ENCODE data around the gene ALDH9A1.
"Not testable (repeated sequence)": the region's sequence is repeated elsewhere in the genome, so short reads cannot be mapped to it uniquely, and the experiment has no call there.

Gene ALDH9A1

DNA sequence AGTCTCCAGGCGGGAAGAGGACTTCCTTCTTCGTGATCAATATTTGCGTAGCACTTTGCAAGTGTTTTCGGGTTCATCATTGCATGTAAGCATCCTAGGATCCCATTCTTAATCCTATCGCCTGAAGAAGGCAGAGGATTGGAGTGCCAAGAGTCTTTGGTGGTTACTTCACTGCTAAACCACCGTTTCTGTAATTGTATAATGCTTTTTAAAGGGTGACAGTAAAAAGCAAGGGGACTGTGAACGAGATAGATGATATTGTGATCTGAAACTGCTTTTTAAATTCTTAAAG lies 345 bp upstream of the ALDH9A1 start:
- no peak for DNase-seq (ENCODE audit: low read depth, low spot score)

DNA sequence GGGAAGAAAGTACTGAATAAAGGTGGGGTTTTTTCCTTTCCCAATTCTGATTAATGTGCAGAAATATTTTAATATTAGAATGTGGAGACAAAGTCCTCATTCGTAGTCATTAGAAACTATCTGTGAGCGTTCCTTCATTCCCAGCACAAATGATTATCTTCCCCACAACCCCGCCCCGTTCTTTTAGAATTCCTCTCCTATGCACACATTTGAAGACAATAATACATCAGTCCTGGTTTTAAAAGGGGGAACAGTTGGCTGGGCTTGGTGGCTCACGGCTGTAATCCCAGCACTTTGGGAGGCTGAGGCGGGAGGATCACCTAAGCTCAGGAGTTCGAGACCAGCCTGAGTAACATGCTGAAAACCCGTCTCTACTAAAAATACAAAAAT lies 876 bp downstream of the ALDH9A1 start:
- Histone ChIP-seq H3K4me3 (peak overlapping the region; percentile 100), H3K27ac (peak overlapping the region; percentile 95), H3K9ac (ENCODE audit: insufficient read length) (peak overlapping the region; percentile 82), H3K9me3 (ENCODE audit: low read depth, low read length) (no peaks in the 10 kb centered on the region), H3K36me3 (ENCODE audit: insufficient read depth, low read length) (peaks cover 12% of the 10 kb centered on the region)
- DNase-seq (ENCODE audit: low read depth, low spot score), result no peak
- no peak for TF ChIP-seq FOXP2 (optimal IDR thresholded peaks at IDR 0.05; ENCODE audit: control extremely low read depth, extremely low read length, insufficient read depth)
- TF ChIP-seq POLR2AphosphoS5 (IDR thresholded peaks at IDR 0.05; ENCODE audit: borderline replicate concordance, low read depth, low read length), result no peak
- TF ChIP-seq EZH2 (IDR thresholded peaks at IDR 0.05), result no peak

More for the DNA sequence above, 345 bp upstream of the ALDH9A1 start:
- Histone ChIP-seq H3K9ac (ENCODE audit: insufficient read length) (peak overlapping the region; percentile 82), H3K27ac (peak overlapping the region; percentile 95; the same call in 1 of the 2 replicates), H3K36me3 (ENCODE audit: insufficient read depth, low read length) (peaks cover 12% of the 10 kb centered on the region), H3K9me3 (ENCODE audit: low read depth, low read length) (no peaks in the 10 kb centered on the region), H3K4me3 (peak overlapping the region; percentile 100)
- TF ChIP-seq EZH2 (IDR thresholded peaks at IDR 0.05) (no peak), POLR2AphosphoS5 (IDR thresholded peaks at IDR 0.05; ENCODE audit: borderline replicate concordance, low read depth, low read length) (peak; percentile 90; the same call in 1 of the 2 replicates)

DNA sequence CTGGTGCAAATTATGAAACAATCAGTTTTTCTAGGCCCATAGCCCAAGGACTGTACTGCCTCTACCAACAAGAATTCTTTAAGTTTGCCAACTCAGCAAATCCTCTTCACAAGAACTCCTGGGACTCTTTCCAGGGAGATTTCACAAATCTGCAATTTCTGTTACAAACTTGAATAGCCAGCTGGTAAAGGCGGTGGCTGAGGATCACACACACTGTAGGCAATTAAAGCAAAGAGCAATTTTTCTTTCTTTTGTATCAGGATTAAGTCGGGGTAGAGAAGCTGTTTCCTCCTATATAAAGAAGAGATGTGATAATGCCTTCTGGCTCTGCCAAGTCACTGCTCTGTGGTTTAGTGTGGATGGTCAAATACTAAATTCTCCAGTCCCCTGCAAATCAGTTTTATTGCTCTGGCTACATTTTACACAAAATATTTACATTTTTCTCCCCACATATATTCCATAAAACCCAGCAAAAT lies 1.7 kb downstream of the ALDH9A1 start:
- Histone ChIP-seq H3K9ac (ENCODE audit: insufficient read length) (peak overlapping the region; percentile 82), H3K27ac (peak overlapping the region; percentile 95), H3K9me3 (ENCODE audit: low read depth, low read length) (no peaks in the 10 kb centered on the region), H3K4me3 (peak overlapping the region; percentile 100), H3K36me3 (ENCODE audit: insufficient read depth, low read length) (peaks cover 12% of the 10 kb centered on the region)
- TF ChIP-seq POLR2AphosphoS5 (IDR thresholded peaks at IDR 0.05; ENCODE audit: borderline replicate concordance, low read depth, low read length) (peak; percentile 45; the same call in 1 of the 2 replicates), FOXP2 (optimal IDR thresholded peaks at IDR 0.05; ENCODE audit: control extremely low read depth, extremely low read length, insufficient read depth) (no peak)
- DNase-seq (ENCODE audit: low read depth, low spot score), result peak; percentile 90

DNA sequence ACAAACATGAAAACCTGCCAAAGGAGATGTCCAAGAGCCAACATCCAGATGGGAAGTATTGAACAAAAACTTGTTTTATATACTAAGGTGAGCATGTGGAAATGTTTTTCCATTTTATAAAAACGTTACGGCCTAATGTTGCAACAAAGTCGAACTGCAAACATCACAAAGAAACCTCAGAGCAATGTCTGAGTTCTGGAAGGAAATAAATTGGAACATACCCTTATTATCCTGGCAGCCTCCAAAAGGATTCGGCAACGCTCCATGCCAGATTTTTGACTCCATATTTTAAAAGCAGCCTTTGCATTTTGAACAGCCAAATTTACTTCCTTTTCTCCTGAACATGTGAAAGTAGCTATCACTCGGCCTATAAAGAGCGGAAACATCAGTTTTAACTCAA lies 3.3 kb downstream of the ALDH9A1 start:
- TF ChIP-seq EZH2 (IDR thresholded peaks at IDR 0.05) (no peak), FOXP2 (optimal IDR thresholded peaks at IDR 0.05; ENCODE audit: control extremely low read depth, extremely low read length, insufficient read depth) (no peak), POLR2AphosphoS5 (IDR thresholded peaks at IDR 0.05; ENCODE audit: borderline replicate concordance, low read depth, low read length) (no peak)
- no peak overlapping the region for H3K9ac ChIP-seq (ENCODE audit: insufficient read length)
- peaks cover 25% of the 10 kb centered on the region for H3K36me3 ChIP-seq (ENCODE audit: insufficient read depth, low read length)
- no peaks in the 10 kb centered on the region for H3K9me3 ChIP-seq (ENCODE audit: low read depth, low read length)
- H3K4me3 ChIP-seq, result no peak overlapping the region
- DNase-seq (ENCODE audit: low read depth, low spot score), result no peak
- H3K27ac ChIP-seq, result no peak overlapping the region

DNA sequence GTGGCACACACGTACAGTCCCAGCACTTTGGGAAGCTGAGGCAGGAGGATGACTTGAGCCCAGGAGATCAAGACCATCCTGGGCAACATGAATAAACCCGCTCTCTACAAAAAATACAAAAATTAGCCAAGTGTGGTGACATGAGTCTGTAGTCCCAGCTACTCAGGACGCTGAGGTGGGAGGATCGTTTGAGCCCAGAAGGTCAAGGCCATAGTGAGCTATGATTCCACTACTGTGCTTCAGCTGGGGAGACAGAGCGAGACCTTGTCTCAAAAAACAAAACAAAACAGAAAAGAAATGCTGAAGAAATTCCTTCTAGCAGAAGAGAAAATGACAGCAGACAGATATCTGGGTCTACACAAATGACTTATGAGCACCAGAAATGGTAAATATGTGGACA lies 10.3 kb downstream of the ALDH9A1 start:
- no peaks in the 10 kb centered on the region for H3K9me3 ChIP-seq (ENCODE audit: low read depth, low read length)
- H3K36me3 ChIP-seq (ENCODE audit: insufficient read depth, low read length), result peaks cover 74% of the 10 kb centered on the region
- no peak overlapping the region for H3K27ac ChIP-seq
- no peak overlapping the region for H3K4me3 ChIP-seq
- DNase-seq (ENCODE audit: low read depth, low spot score), result no peak
- no peak for TF ChIP-seq POLR2AphosphoS5 (IDR thresholded peaks at IDR 0.05; ENCODE audit: borderline replicate concordance, low read depth, low read length)
- TF ChIP-seq EZH2 (IDR thresholded peaks at IDR 0.05), result no peak
- no peak for TF ChIP-seq FOXP2 (optimal IDR thresholded peaks at IDR 0.05; ENCODE audit: control extremely low read depth, extremely low read length, insufficient read depth)
- H3K9ac ChIP-seq (ENCODE audit: insufficient read length), result no peak overlapping the region

DNA sequence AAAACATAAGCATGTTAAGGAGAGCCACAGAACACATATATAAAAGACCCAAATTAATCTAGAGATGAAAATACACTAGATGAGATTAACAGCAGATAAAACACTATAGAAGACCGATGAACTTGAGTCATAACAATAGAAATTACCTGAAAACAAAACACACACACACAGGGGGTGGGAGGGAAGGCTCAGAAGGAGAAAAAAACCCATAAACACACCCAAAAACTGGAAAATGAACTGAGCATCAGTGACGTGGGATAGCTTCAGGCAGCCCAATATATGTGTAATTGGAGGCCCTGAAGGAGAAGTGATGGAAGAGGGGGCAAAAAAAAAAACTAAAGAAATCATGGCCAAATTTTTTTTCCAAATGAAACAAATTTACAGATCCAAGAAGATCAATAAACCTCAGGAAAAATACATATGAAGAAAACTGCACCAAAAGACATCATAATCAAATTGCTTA lies 11.4 kb downstream of the ALDH9A1 start:
- Histone ChIP-seq H3K9ac (ENCODE audit: insufficient read length) (no peak overlapping the region), H3K9me3 (ENCODE audit: low read depth, low read length) (no peaks in the 10 kb centered on the region), H3K4me3 (no peak overlapping the region), H3K27ac (no peak overlapping the region), H3K36me3 (ENCODE audit: insufficient read depth, low read length) (peaks cover 84% of the 10 kb centered on the region)
- no peak for DNase-seq (ENCODE audit: low read depth, low spot score)
- TF ChIP-seq EZH2 (IDR thresholded peaks at IDR 0.05), result no peak
- TF ChIP-seq FOXP2 (optimal IDR thresholded peaks at IDR 0.05; ENCODE audit: control extremely low read depth, extremely low read length, insufficient read depth), result no peak
- TF ChIP-seq POLR2AphosphoS5 (IDR thresholded peaks at IDR 0.05; ENCODE audit: borderline replicate concordance, low read depth, low read length), result no peak

DNA sequence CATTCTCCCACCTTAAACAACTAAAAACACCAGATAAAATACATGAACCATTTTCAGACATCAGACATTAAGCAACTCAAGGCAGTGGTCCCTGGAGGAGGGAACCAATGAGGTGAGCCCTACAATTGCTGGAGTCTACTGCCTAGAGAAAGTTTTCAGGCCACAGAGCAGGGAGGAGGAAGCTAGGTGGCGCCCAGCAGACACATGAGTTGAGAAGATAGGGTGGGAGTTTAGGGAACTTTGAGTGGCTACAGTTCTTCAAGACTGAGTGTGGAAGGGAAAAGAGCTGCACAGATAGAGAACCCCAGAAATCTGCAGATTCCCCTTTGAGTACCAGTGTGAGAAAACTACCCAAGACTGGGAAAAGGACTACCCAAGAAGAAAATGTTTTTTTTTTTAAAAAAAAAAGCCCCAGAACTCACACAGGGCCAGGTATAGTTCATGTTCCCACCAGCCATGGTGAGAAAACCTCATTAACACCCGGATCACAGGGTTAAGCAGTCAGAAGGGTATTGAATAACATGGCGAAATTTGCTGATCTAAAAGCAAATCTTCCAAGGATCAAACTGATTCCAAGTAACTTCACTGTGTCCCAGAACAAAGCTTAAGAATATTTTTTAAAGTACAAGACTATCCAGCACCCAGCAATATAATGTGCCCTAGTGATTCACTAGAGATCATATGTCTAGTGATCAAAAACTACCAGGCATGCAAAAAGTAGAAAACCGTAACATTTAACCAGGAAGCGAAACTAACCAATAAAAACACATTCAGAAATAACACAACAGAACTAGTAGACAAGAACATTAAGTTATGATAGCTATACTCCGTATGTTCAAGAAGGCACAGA lies 12.0 kb downstream of the ALDH9A1 start:
- peaks cover 89% of the 10 kb centered on the region for H3K36me3 ChIP-seq (ENCODE audit: insufficient read depth, low read length)
- H3K9me3 ChIP-seq (ENCODE audit: low read depth, low read length), result no peaks in the 10 kb centered on the region
- no peak overlapping the region for H3K4me3 ChIP-seq
- TF ChIP-seq EZH2 (IDR thresholded peaks at IDR 0.05) (no peak), POLR2AphosphoS5 (IDR thresholded peaks at IDR 0.05; ENCODE audit: borderline replicate concordance, low read depth, low read length) (no peak), FOXP2 (optimal IDR thresholded peaks at IDR 0.05; ENCODE audit: control extremely low read depth, extremely low read length, insufficient read depth) (no peak)
- H3K9ac ChIP-seq (ENCODE audit: insufficient read length), result no peak overlapping the region
- DNase-seq (ENCODE audit: low read depth, low spot score), result no peak
- H3K27ac ChIP-seq, result no peak overlapping the region

DNA sequence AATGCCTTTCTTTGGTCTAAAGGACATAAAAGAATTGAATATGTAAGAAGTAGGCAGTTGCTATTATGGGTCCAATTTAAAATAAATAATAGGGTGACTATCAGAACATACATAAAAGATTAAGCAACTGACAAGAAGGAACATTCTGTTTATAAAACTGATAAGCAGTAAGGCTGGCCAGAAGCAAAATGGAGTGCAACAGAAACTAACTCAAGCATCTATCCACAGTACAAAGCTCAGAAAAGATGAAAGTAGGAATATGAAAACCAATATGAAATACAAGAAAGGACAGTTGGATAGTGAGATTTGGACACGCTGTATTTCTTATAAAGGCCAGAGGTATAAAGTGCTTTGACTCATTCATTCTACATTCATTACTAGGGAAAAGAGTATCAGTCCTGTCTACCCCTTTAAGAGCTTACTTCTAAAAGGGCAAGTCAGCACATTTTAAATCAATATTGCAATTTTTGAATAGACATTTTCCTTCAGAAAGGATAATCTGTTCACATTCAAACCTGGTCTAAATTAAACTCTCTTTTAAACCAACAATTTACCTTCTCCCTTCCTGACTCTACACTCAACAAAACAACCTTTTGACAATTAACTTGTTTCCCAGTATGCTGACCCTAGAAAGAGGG lies 14.4 kb downstream of the ALDH9A1 start:
- TF ChIP-seq EZH2 (IDR thresholded peaks at IDR 0.05), result no peak
- no peak for TF ChIP-seq FOXP2 (optimal IDR thresholded peaks at IDR 0.05; ENCODE audit: control extremely low read depth, extremely low read length, insufficient read depth)
- TF ChIP-seq POLR2AphosphoS5 (IDR thresholded peaks at IDR 0.05; ENCODE audit: borderline replicate concordance, low read depth, low read length), result no peak
- H3K4me3 ChIP-seq, result no peak overlapping the region
- H3K9ac ChIP-seq (ENCODE audit: insufficient read length), result no peak overlapping the region
- peaks cover 96% of the 10 kb centered on the region for H3K36me3 ChIP-seq (ENCODE audit: insufficient read depth, low read length)
- H3K9me3 ChIP-seq (ENCODE audit: low read depth, low read length), result no peaks in the 10 kb centered on the region
- H3K27ac ChIP-seq, result no peak overlapping the region
- DNase-seq (ENCODE audit: low read depth, low spot score), result no peak

DNA sequence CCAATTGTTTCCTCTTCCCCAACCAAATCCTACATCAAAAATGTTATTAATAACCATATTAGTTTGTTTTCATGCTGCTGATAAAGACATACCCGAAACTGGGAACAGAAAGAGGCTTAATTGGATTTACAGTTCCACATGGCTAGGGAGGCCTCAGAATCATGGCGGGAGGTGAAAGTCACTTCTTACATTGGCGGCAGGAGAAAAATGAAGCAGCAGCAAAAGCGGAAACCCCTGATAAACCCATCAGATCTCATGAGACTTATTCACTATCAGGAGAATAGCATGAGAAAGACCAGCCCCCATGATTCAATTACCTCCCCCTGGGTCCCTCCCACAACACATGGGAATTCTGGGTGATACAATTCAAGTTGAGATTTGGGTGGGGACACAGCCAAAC lies 17.6 kb downstream of the ALDH9A1 start:
- H3K4me3 ChIP-seq; DNase-seq (ENCODE audit: low read depth, low spot score); H3K9ac ChIP-seq (ENCODE audit: insufficient read length); H3K27ac ChIP-seq; H3K9me3 ChIP-seq (ENCODE audit: low read depth, low read length): not testable (repeated sequence)
- peaks cover 90% of the 10 kb centered on the region for H3K36me3 ChIP-seq (ENCODE audit: insufficient read depth, low read length)
